ENCODE measurements around the gene HSDL2.

Gene HSDL2

DNA sequence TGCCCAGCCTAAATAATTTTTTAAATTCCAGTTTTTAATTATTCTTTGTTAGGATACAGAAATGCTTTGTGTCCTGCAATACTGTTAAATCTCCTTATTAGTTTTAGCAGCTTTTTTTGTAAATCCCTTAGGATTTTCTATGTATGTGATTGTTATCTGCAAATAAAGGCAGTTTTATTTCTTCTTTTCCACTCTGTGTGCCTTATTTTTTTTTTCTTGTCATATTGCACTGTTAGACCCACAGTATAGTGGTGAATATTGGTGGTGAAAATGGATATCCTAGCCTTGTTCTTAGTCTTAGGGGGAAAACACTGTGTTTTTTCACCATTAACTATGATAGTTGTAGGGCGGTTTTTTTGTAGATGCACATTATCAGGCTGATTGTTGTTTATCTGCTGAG, 95.4 kb downstream of the HSDL2 start:
- Histone ChIP-seq H3K4me1 (ENCODE audit: insufficient read depth, low read length, poor library complexity, severe bottlenecking) (no peaks in the 10 kb centered on the region), H3K79me2 (ENCODE audit: insufficient read depth, low read length) (no peaks in the 10 kb centered on the region), H3K36me3 (ENCODE audit: insufficient read depth, low read length) (no peaks in the 10 kb centered on the region; the same call in 1 of the 2 replicates), H3K9me2 (replicated peaks; ENCODE audit: low read depth, low read length) (no peaks in the 10 kb centered on the region), H3K27me3 (ENCODE audit: insufficient read depth, low read length, poor library complexity, severe bottlenecking) (no peaks in the 10 kb centered on the region), H3K4me2 (ENCODE audit: low read depth, low read length, poor library complexity, severe bottlenecking) (no peak overlapping the region), H3K4me3 (ENCODE audit: low read length, poor library complexity, severe bottlenecking) (no peak overlapping the region), H3F3A (ENCODE audit: low read depth) (no peaks in the 10 kb centered on the region), H2AFZ (ENCODE audit: low read length) (no peak overlapping the region), H3K9ac (ENCODE audit: low read depth, low read length, poor library complexity, severe bottlenecking) (no peak overlapping the region), H4K20me1 (ENCODE audit: insufficient read depth, low read length, poor library complexity, severe bottlenecking) (no peaks in the 10 kb centered on the region), H3K9me3 (ENCODE audit: insufficient read depth, low read depth, low read length) (peaks cover 8% of the 10 kb centered on the region; the same call in 1 of the 2 replicates)
- TF ChIP-seq, protein P1, sequence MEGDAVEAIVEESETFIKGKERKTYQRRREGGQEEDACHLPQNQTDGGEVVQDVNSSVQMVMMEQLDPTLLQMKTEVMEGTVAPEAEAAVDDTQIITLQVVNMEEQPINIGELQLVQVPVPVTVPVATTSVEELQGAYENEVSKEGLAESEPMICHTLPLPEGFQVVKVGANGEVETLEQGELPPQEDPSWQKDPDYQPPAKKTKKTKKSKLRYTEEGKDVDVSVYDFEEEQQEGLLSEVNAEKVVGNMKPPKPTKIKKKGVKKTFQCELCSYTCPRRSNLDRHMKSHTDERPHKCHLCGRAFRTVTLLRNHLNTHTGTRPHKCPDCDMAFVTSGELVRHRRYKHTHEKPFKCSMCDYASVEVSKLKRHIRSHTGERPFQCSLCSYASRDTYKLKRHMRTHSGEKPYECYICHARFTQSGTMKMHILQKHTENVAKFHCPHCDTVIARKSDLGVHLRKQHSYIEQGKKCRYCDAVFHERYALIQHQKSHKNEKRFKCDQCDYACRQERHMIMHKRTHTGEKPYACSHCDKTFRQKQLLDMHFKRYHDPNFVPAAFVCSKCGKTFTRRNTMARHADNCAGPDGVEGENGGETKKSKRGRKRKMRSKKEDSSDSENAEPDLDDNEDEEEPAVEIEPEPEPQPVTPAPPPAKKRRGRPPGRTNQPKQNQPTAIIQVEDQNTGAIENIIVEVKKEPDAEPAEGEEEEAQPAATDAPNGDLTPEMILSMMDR (conservative IDR thresholded peaks at IDR 0.05; ENCODE audit: low read length) = no peak
- TF ChIP-seq EZH2phosphoT487 (IDR thresholded peaks at IDR 0.05; ENCODE audit: borderline replicate concordance) = no peak

DNA sequence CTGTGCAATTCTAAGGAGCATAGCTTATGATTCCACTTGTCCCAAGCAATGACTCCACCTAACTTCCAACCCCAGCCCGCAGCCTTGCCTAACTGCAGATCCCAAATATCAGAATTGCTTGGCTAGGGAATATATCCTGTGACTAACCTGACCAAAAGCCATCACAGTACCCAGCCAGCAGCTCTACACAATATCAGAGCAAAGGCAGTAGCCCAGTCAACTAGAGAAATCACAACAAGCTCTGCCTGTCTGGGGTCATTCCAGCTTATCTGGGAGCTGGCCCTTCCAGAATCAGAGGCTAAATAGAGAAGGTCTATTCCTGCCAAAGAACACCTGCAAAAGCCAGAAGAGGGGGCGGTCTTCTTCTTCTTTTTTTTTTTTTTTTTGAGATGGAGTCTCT, 97.4 kb downstream of the HSDL2 start:
- no peak overlapping the region for H3K9ac ChIP-seq (ENCODE audit: low read depth, low read length, poor library complexity, severe bottlenecking)
- TF ChIP-seq, protein P1 (conservative IDR thresholded peaks at IDR 0.05; ENCODE audit: low read length) = no peak
- no peak for TF ChIP-seq EZH2phosphoT487 (IDR thresholded peaks at IDR 0.05; ENCODE audit: borderline replicate concordance)
- H3K27me3 ChIP-seq (ENCODE audit: insufficient read depth, low read length, poor library complexity, severe bottlenecking) = no peaks in the 10 kb centered on the region
- H3K9me2 ChIP-seq (replicated peaks; ENCODE audit: low read depth, low read length) = no peaks in the 10 kb centered on the region
- H3K4me3 ChIP-seq (ENCODE audit: low read length, poor library complexity, severe bottlenecking) = no peak overlapping the region
- no peak overlapping the region for H2AFZ ChIP-seq (ENCODE audit: low read length)
- H3F3A ChIP-seq (ENCODE audit: low read depth) = no peaks in the 10 kb centered on the region
- no peaks in the 10 kb centered on the region for H3K36me3 ChIP-seq (ENCODE audit: insufficient read depth, low read length)
- no peak overlapping the region for H3K4me2 ChIP-seq (ENCODE audit: low read depth, low read length, poor library complexity, severe bottlenecking)
- H3K4me1 ChIP-seq (ENCODE audit: insufficient read depth, low read length, poor library complexity, severe bottlenecking) = no peaks in the 10 kb centered on the region
- no peaks in the 10 kb centered on the region for H4K20me1 ChIP-seq (ENCODE audit: insufficient read depth, low read length, poor library complexity, severe bottlenecking)
- H3K79me2 ChIP-seq (ENCODE audit: insufficient read depth, low read length) = no peaks in the 10 kb centered on the region
- peaks cover 8% of the 10 kb centered on the region; the same call in 1 of the 2 replicates for H3K9me3 ChIP-seq (ENCODE audit: insufficient read depth, low read depth, low read length)

DNA sequence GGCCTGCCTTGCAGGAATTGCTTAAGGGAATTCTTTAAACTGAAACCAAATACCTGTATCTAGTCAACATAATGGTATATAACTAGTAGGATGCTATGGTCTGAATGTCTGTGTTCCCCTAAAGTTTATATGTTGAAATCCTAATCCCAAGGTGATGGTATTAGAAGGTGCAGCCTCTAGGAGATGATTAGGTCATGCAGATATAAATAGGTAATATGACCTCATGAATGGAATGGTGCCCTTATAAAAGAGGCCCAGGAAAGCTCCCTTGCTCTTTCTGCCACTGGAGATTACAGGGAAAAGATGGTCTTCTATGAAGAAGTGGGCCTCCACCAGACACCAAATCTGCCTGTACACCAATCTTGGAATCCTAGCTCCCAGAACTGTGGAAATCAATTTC, 99.3 kb downstream of the HSDL2 start:
- TF ChIP-seq, protein P1 (conservative IDR thresholded peaks at IDR 0.05; ENCODE audit: low read length) = no peak
- no peak for TF ChIP-seq EZH2phosphoT487 (IDR thresholded peaks at IDR 0.05; ENCODE audit: borderline replicate concordance)
- H2AFZ ChIP-seq (ENCODE audit: low read length) = no peak overlapping the region

More for the DNA sequence above, 99.3 kb downstream of the HSDL2 start:
- Histone ChIP-seq H3F3A (ENCODE audit: low read depth) (no peaks in the 10 kb centered on the region), H3K79me2 (ENCODE audit: insufficient read depth, low read length) (no peaks in the 10 kb centered on the region), H3K4me1 (ENCODE audit: insufficient read depth, low read length, poor library complexity, severe bottlenecking) (no peaks in the 10 kb centered on the region), H3K9me2 (replicated peaks; ENCODE audit: low read depth, low read length) (no peaks in the 10 kb centered on the region), H3K4me3 (ENCODE audit: low read length, poor library complexity, severe bottlenecking) (no peak overlapping the region), H3K9ac (ENCODE audit: low read depth, low read length, poor library complexity, severe bottlenecking) (no peak overlapping the region), H3K9me3 (ENCODE audit: insufficient read depth, low read depth, low read length) (peaks cover 8% of the 10 kb centered on the region; the same call in 1 of the 2 replicates), H4K20me1 (ENCODE audit: insufficient read depth, low read length, poor library complexity, severe bottlenecking) (no peaks in the 10 kb centered on the region), H3K27me3 (ENCODE audit: insufficient read depth, low read length, poor library complexity, severe bottlenecking) (no peaks in the 10 kb centered on the region), H3K36me3 (ENCODE audit: insufficient read depth, low read length) (no peaks in the 10 kb centered on the region), H3K4me2 (ENCODE audit: low read depth, low read length, poor library complexity, severe bottlenecking) (no peak overlapping the region)

Data from Loucy (cell line).